GM12892 (cell line): ENCODE measurements around the gene THG1L.
"Not testable (repeated sequence)": the region's sequence is repeated elsewhere in the genome, so short reads cannot be mapped to it uniquely, and the experiment has no call there.

Experiments used
- DNase-seq: peaks from one replicate; pipeline ENCODE4 v3.0.0; 2011; ENCODE audit not compliant: insufficient read length
- FAIRE-seq: peaks from 2 replicates; lab custom pipeline; 2011; peaks lifted over from hg19 to GRCh38; lab: Jason Lieb, UNC
- POLR2A ChIP-seq: IDR thresholded peaks from 2 replicates; pipeline ENCODE4 v1.6.1; 2011; ENCODE audit warnings: low read depth, low read length, control low read depth
- POLR2AphosphoS5 ChIP-seq: IDR thresholded peaks from 2 replicates; pipeline ENCODE4 v1.6.1; 2011; ENCODE audit warnings: low read depth, low read length, control low read depth
- TAF1 ChIP-seq: IDR thresholded peaks from 2 replicates; pipeline ENCODE4 v1.6.1; 2011; ENCODE audit warnings: low read depth, mild to moderate bottlenecking, control low read depth, low read length, borderline replicate concordance

THG1L gene

GRCh38 chr5:157709346-157709745 is 21.9 kb upstream of the THG1L start:
- DNase-seq: no peak
- TF ChIP-seq TAF1 (no peak), POLR2AphosphoS5 (no peak), POLR2A (no peak)
- FAIRE-seq: no peak

GRCh38 chr5:157710431-157710830 is 20.8 kb upstream of the THG1L start:
- TF ChIP-seq TAF1 (no peak), POLR2A (no peak), POLR2AphosphoS5 (no peak)
- FAIRE-seq (no peak), DNase-seq (no peak)

- TF ChIP-seq POLR2AphosphoS5 (no peak), TAF1 (no peak), POLR2A (no peak)
- FAIRE-seq (no peak), DNase-seq (no peak)
These were observed 20.3 kb upstream of the THG1L start for GRCh38 chr5:157710882-157711281.

GRCh38 chr5:157713830-157714595 is 17.2 kb upstream of the THG1L start:
- DNase-seq: no peak
- TF ChIP-seq POLR2A (no peak), TAF1 (no peak), POLR2AphosphoS5 (no peak)
- FAIRE-seq: no peak

GRCh38 chr5:157714596-157714864 is 16.7 kb upstream of the THG1L start:
- FAIRE-seq: no peak
- no peak for DNase-seq
- TF ChIP-seq TAF1 (no peak), POLR2AphosphoS5 (no peak), POLR2A (no peak)

GRCh38 chr5:157718519-157718918 is 12.7 kb upstream of the THG1L start:
- no peak for TF ChIP-seq TAF1
- TF ChIP-seq POLR2A: no peak
- TF ChIP-seq POLR2AphosphoS5: no peak
- FAIRE-seq (peak; percentile 82), DNase-seq (no peak)

GRCh38 chr5:157719245-157719644 is 12.0 kb upstream of the THG1L start:
- no peak for DNase-seq
- no peak for TF ChIP-seq POLR2AphosphoS5
- no peak for TF ChIP-seq POLR2A
- no peak for TF ChIP-seq TAF1
- FAIRE-seq: no peak

- TF ChIP-seq POLR2A: no peak
- no peak for TF ChIP-seq TAF1
- TF ChIP-seq POLR2AphosphoS5: no peak
- DNase-seq (no peak), FAIRE-seq (no peak)
These were observed 10.1 kb upstream of the THG1L start for GRCh38 chr5:157721159-157721558.

- FAIRE-seq, DNase-seq: not testable (repeated sequence)
These were observed 8.3 kb upstream of the THG1L start for GRCh38 chr5:157722895-157723294.

GRCh38 chr5:157726607-157727006 is 4.6 kb upstream of the THG1L start:
- not testable (repeated sequence) for FAIRE-seq, DNase-seq

- FAIRE-seq, DNase-seq: not testable (repeated sequence)
These were observed 3.4 kb upstream of the THG1L start for GRCh38 chr5:157727858-157728257.

GRCh38 chr5:157729858-157730257 is 1.4 kb upstream of the THG1L start:
- DNase-seq: no peak
- peak; percentile 90 for FAIRE-seq
- TF ChIP-seq POLR2AphosphoS5 (no peak), TAF1 (no peak), POLR2A (no peak)

GRCh38 chr5:157730900-157731271 is 334 bp upstream of the THG1L start:
- DNase-seq: no peak
- no peak for FAIRE-seq
- TF ChIP-seq TAF1 (no peak), POLR2AphosphoS5 (no peak), POLR2A (no peak)
